H1 (cell line): Measurements from ENCODE around the gene NAT9. TPM values are rescaled to one million over a fixed set of nuclear protein-coding genes. Genes with fewer than 3 reads are reported as not detected.

ENCODE experiments used
- HDAC6 ChIP-seq: IDR thresholded peaks from one replicate; pipeline ENCODE4 v1.7.1; 2012; ENCODE audit warnings: low read depth, mild to moderate bottlenecking, inconsistent platforms, low read length, moderate library complexity
- NANOG ChIP-seq: IDR thresholded peaks from 2 replicates; pipeline ENCODE4 v1.6.1; 2011; ENCODE audit warnings: low read length, low read depth, mild to moderate bottlenecking, inconsistent platforms; ENCODE audit not compliant: insufficient read depth, poor library complexity, severe bottlenecking
- SP1 ChIP-seq: IDR thresholded peaks from 2 replicates; pipeline ENCODE4 v1.6.1; 2011; ENCODE audit warnings: low read depth, low read length
- SP4 ChIP-seq: IDR thresholded peaks from 2 replicates; pipeline ENCODE4 v1.6.1; 2012; ENCODE audit warnings: low read length, inconsistent platforms
- SRF ChIP-seq: IDR thresholded peaks from 2 replicates; pipeline ENCODE4 v1.6.1; 2011; ENCODE audit warnings: mild to moderate bottlenecking, low read depth, low read length, moderate library complexity
- TEAD4 ChIP-seq: IDR thresholded peaks from 2 replicates; pipeline ENCODE4 v1.6.1; 2012; ENCODE audit warnings: low read depth, low read length, inconsistent platforms, mixed read lengths
- polyA plus RNA-seq, 7 experiments: library from polyadenylated mRNA; depleted of rRNA in 3 of 7; stranded (reverse) in 5 of 7; unstranded in 2 of 7; fragments of >200 nt in 5 of 7; fragments of 200-250 nt in 2 of 7; gene quantifications; 1 replicate in 5 of 7; 2 replicates in 1 of 7; 4 replicates in 1 of 7; pipeline versions ENCODE4 v1.2.1 to v1.2.3, GENCODE V29; 2011 to 2013; ENCODE audit warnings: missing spikeins in 2 of 7, mixed read lengths in 2 of 7
- total RNA-seq: library from RNA; stranded (reverse); fragmentation: NEBNext Ultra II Directional; extraction: Animal tissue kit (Norgen Biotek cat#: 25700); gene quantifications from 2 replicates; pipeline ENCODE4 v1.2.1, GENCODE V29; 2021
- TF ChIP-seq, protein P1 (sequence below): IDR thresholded peaks from 2 replicates; pipeline ENCODE4 v1.6.1; 2011; ENCODE audit warnings: low read depth, mild to moderate bottlenecking, low read length; ENCODE audit not compliant: insufficient read depth

Gene NAT9
- total and polyA plus RNA-seq, 2 of the 8 experiments (the other 6 are each of a cell fraction or from before 2014, with no cell fraction given): 32.3 to 42.7 TPM

DNA sequence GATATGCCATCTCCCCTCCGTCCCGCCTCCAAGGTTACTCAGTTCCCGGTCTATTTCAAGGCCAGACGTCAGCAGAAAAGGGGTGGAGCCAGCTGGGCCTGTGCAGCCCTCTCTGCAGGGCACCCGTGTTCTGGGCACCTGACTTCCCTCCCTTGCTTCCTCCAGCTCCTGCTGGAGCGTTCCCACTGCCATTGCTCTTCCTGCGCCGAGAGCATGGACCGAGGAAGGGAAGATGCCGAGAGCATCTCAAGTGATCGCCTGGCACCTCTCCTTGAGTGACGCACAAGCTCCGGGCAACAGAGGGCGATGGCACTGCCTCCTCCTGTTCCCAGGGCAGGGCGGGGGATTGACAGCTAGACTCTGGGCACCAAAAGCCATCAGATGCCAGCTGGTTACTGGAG is 29.4 kb upstream of the NAT9 start (continued):
- no peak for TF ChIP-seq HDAC6
- no peak for TF ChIP-seq SP1
- TF ChIP-seq, protein P1, sequence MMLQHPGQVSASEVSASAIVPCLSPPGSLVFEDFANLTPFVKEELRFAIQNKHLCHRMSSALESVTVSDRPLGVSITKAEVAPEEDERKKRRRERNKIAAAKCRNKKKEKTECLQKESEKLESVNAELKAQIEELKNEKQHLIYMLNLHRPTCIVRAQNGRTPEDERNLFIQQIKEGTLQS: no peak
- no peak for TF ChIP-seq TEAD4
- TF ChIP-seq NANOG: no peak
- TF ChIP-seq SRF: no peak
- no peak for TF ChIP-seq SP4
